Endometrium (tissue), 2 donors: ENCODE data around the gene KLHL28.

Experiments
- FAIRE-seq: peaks from 2 replicates; lab custom pipeline; 2012; peaks lifted over from hg19 to GRCh38; lab: Jason Lieb, UNC
- donor health status: control.
- donor health status: control.

Gene KLHL28

GRCh38 chr14:44961554-44962333 is at the start of gene KLHL28, which contains the start of gene TOGARAM1:
Gene KLHL28, minus strand, starts transcription at chr14:44961947. Its CDS starts 16,019 bp downstream, at chr14:44945928.
Gene TOGARAM1, plus strand, starts transcription at chr14:44962190. Its CDS starts 232 bp downstream, at chr14:44962422.
- peak; percentile 99 for FAIRE-seq

GRCh38 chr14:45003924-45004323 is 42.2 kb upstream of the KLHL28 start:
- no peak for FAIRE-seq

GRCh38 chr14:44995770-44996294 is 34.1 kb upstream of the KLHL28 start:
- FAIRE-seq: no peak

- FAIRE-seq: no peak
These were observed 33.4 kb upstream of the KLHL28 start for GRCh38 chr14:44995196-44995595.

- FAIRE-seq: no peak
These were observed 28.8 kb upstream of the KLHL28 start for GRCh38 chr14:44990533-44990932.

- FAIRE-seq: no peak
These were observed 28.0 kb upstream of the KLHL28 start for GRCh38 chr14:44989497-44990440.

GRCh38 chr14:44988694-44989093 is 26.9 kb upstream of the KLHL28 start:
- no peak for FAIRE-seq

GRCh38 chr14:44982594-44982993 is 20.8 kb upstream of the KLHL28 start:
- peak; percentile 87 for FAIRE-seq

GRCh38 chr14:44981198-44981597 is 19.5 kb upstream of the KLHL28 start:
- no peak for FAIRE-seq

GRCh38 chr14:44979740-44980356 is 18.1 kb upstream of the KLHL28 start:
- FAIRE-seq: no peak

- FAIRE-seq: no peak
These were observed 17.5 kb upstream of the KLHL28 start for GRCh38 chr14:44979273-44979672.

GRCh38 chr14:44971459-44971858 is 9.7 kb upstream of the KLHL28 start:
- FAIRE-seq: no peak

GRCh38 chr14:44970907-44971306 is 9.2 kb upstream of the KLHL28 start:
- FAIRE-seq: no peak

- no peak for FAIRE-seq
These were observed 7.0 kb upstream of the KLHL28 start for GRCh38 chr14:44968714-44969113.

- FAIRE-seq: no peak
These were observed 5.0 kb upstream of the KLHL28 start for GRCh38 chr14:44966601-44967336.

- FAIRE-seq: no peak
These were observed 2.1 kb upstream of the KLHL28 start for GRCh38 chr14:44963775-44964380.

GRCh38 chr14:44963044-44963528 is 1.3 kb upstream of the KLHL28 start:
- no peak for FAIRE-seq

GRCh38 chr14:44962334-44963043 is 742 bp upstream of the KLHL28 start:
- no peak for FAIRE-seq

GRCh38 chr14:44961151-44961553 is 595 bp downstream of the KLHL28 start:
- FAIRE-seq: no peak

- FAIRE-seq: no peak
These were observed 1.1 kb downstream of the KLHL28 start for GRCh38 chr14:44960646-44961045.
